GM10847 (cell line): Measurements from ENCODE around the gene KLKB1.

Experiments used
- POLR2A ChIP-seq: IDR thresholded peaks from 2 replicates; pipeline ENCODE4 v1.6.1; 2011; ENCODE audit not compliant: insufficient read length; ENCODE audit errors: extremely low read depth

KLKB1 gene

GRCh38 chr4:186249785-186250754, 22.8 kb downstream of the KLKB1 start:
- TF ChIP-seq POLR2A = no peak

- TF ChIP-seq POLR2A = no peak
These were observed 23.5 kb downstream of the KLKB1 start for GRCh38 chr4:186250760-186251159.

- TF ChIP-seq POLR2A = no peak
These were observed 27.8 kb downstream of the KLKB1 start for GRCh38 chr4:186255122-186255521.

GRCh38 chr4:186258216-186258811, 31.0 kb downstream of the KLKB1 start:
- no peak for TF ChIP-seq POLR2A

GRCh38 chr4:186260117-186260503, 32.8 kb downstream of the KLKB1 start:
- TF ChIP-seq POLR2A = no peak

- TF ChIP-seq POLR2A = no peak
These were observed 33.5 kb downstream of the KLKB1 start for GRCh38 chr4:186260504-186261448.

- no peak for TF ChIP-seq POLR2A
These were observed 37.4 kb downstream of the KLKB1 start for GRCh38 chr4:186264660-186265059.

- TF ChIP-seq POLR2A = no peak
These were observed 38.7 kb downstream of the KLKB1 start, which contains the start of gene F11 for GRCh38 chr4:186265683-186266652. F11 (plus strand) TSS chr4:186266189; CDS start chr4:186267137, 948 bp downstream.

- TF ChIP-seq POLR2A = no peak
These were observed 39.6 kb downstream of the KLKB1 start for GRCh38 chr4:186266729-186267456.

GRCh38 chr4:186271081-186271678, 43.9 kb downstream of the KLKB1 start:
- no peak for TF ChIP-seq POLR2A

- no peak for TF ChIP-seq POLR2A
These were observed 45.5 kb downstream of the KLKB1 start for GRCh38 chr4:186272699-186273391.

- no peak for TF ChIP-seq POLR2A
These were observed 56.0 kb downstream of the KLKB1 start for GRCh38 chr4:186283311-186283710.

- TF ChIP-seq POLR2A = no peak
These were observed 57.8 kb downstream of the KLKB1 start for GRCh38 chr4:186285147-186285546.

- no peak for TF ChIP-seq POLR2A
These were observed 59.3 kb downstream of the KLKB1 start for GRCh38 chr4:186286581-186286980.
